Activated CD4-positive, alpha-beta T cell treated with anti-CD3 and anti-CD28 coated beads, Interleukin-2, amount 10 ng/mL, durations not matched to agents 24 days and 14 days (primary cell): ENCODE results near the gene MIER1. TPM values are rescaled to one million over a fixed set of nuclear protein-coding genes. Genes with fewer than 3 reads are reported as not detected.
A peak's percentile ranks its signal among the peaks of the same experiment; 100 is the strongest.

Experiments
- DNase-seq: peaks from one replicate; pipeline ENCODE4 v3.0.0; 2022
- H3K27ac Mint-ChIP-seq: one replicate; pipeline ENCODE4 v1.8.0; 2022; ENCODE audit warnings: mild to moderate bottlenecking, mixed read lengths
- H3K27me3 Mint-ChIP-seq: one replicate; pipeline ENCODE4 v1.8.0; 2022; ENCODE audit warnings: mixed read lengths
- H3K36me3 Mint-ChIP-seq: one replicate; pipeline ENCODE4 v1.8.0; 2022; ENCODE audit warnings: low read depth, mild to moderate bottlenecking, mixed read lengths
- H3K4me1 Mint-ChIP-seq: one replicate; pipeline ENCODE4 v1.8.0; 2021; ENCODE audit warnings: mixed read lengths
- H3K4me3 Mint-ChIP-seq: one replicate; pipeline ENCODE4 v1.8.0; 2022; ENCODE audit warnings: mild to moderate bottlenecking, moderate library complexity, mixed read lengths
- H3K9me3 Mint-ChIP-seq: one replicate; pipeline ENCODE4 v1.8.0; 2021; ENCODE audit warnings: mixed read lengths
- intact Hi-C: fragments of 100-400 bp; cut with micrococcal nuclease; formaldehyde crosslinking; loops from one replicate; pipeline ENCODE4 v1.15.1; 2023
- total RNA-seq: library from RNA; stranded (reverse); gene quantifications from 2 replicates; pipeline ENCODE4 v1.2.3, GENCODE V29; 2022

Gene MIER1
- total RNA-seq, 1 donor from 2014 or later, result 54.9 TPM

GRCh38 chr1:66929146-66929688, 4.4 kb downstream of the MIER1 start:
- H3K27me3 Mint-ChIP-seq, result no peaks in the 10 kb centered on the region
- peak overlapping the region; percentile 99 for H3K27ac Mint-ChIP-seq
- H3K36me3 Mint-ChIP-seq, result peaks cover 22% of the 10 kb centered on the region
- H3K4me1 Mint-ChIP-seq, result peaks cover 49% of the 10 kb centered on the region
- no peaks in the 10 kb centered on the region for H3K9me3 Mint-ChIP-seq
- peak overlapping the region; percentile 96 for H3K4me3 Mint-ChIP-seq
- DNase-seq, result peak; percentile 61
- intact Hi-C loops, result loop anchor here (5.0 to 10.0 kb wide), 5 partner anchors 142 to 1504 kb away; partner anchors contain the start of genes LEPR and LEPROT

GRCh38 chr1:66929691-66929998, 4.9 kb downstream of the MIER1 start:
- Mint-ChIP-seq H3K4me1 (peaks cover 49% of the 10 kb centered on the region), H3K27ac (peak overlapping the region; percentile 99), H3K27me3 (no peaks in the 10 kb centered on the region), H3K36me3 (peaks cover 22% of the 10 kb centered on the region), H3K4me3 (peak overlapping the region; percentile 96), H3K9me3 (no peaks in the 10 kb centered on the region)
- intact Hi-C loops, result loop anchor here (5.0 to 10.0 kb wide), 5 partner anchors 142 to 1505 kb away; partner anchors contain the start of genes LEPR and LEPROT
- DNase-seq, result no peak

GRCh38 chr1:66929999-66930822, 5.4 kb downstream of the MIER1 start:
- H3K27ac Mint-ChIP-seq, result peak overlapping the region; percentile 99
- H3K4me3 Mint-ChIP-seq, result peak overlapping the region; percentile 96
- intact Hi-C loops, result loop anchor here (5.0 to 10.0 kb wide), 8 partner anchors 143 to 1968 kb away; partner anchors contain the start of genes LEPR and LEPROT
- no peaks in the 10 kb centered on the region for H3K9me3 Mint-ChIP-seq
- peak; percentile 99 for DNase-seq
- H3K36me3 Mint-ChIP-seq, result peaks cover 22% of the 10 kb centered on the region
- H3K27me3 Mint-ChIP-seq, result no peaks in the 10 kb centered on the region
- H3K4me1 Mint-ChIP-seq, result peaks cover 50% of the 10 kb centered on the region

- peaks cover 24% of the 10 kb centered on the region for H3K36me3 Mint-ChIP-seq
- intact Hi-C loops, result loop anchor here (5.0 to 10.0 kb wide), 3 partner anchors 214 to 1968 kb away; no protein-coding TSS in a partner anchor
- no peaks in the 10 kb centered on the region for H3K9me3 Mint-ChIP-seq
- H3K27me3 Mint-ChIP-seq, result no peaks in the 10 kb centered on the region
- H3K4me1 Mint-ChIP-seq, result peaks cover 53% of the 10 kb centered on the region
- H3K27ac Mint-ChIP-seq, result peak overlapping the region; percentile 99
- peak overlapping the region; percentile 96 for H3K4me3 Mint-ChIP-seq
- DNase-seq, result no peak
These were observed 6.0 kb downstream of the MIER1 start for GRCh38 chr1:66930823-66931174.

- Mint-ChIP-seq H3K4me1 (peaks cover 49% of the 10 kb centered on the region), H3K4me3 (peak overlapping the region; percentile 96), H3K36me3 (peaks cover 23% of the 10 kb centered on the region), H3K27me3 (no peaks in the 10 kb centered on the region), H3K9me3 (no peaks in the 10 kb centered on the region), H3K27ac (peak overlapping the region; percentile 99)
- DNase-seq, result peak; percentile 65
- intact Hi-C loops, result loop anchor here (5.0 to 10.0 kb wide), 3 partner anchors 213 to 1969 kb away; no protein-coding TSS in a partner anchor
These were observed 6.8 kb downstream of the MIER1 start for GRCh38 chr1:66931590-66931989.

- no peaks in the 10 kb centered on the region for H3K9me3 Mint-ChIP-seq
These were observed 7.5 kb downstream of the MIER1 start for GRCh38 chr1:66932291-66932690.

GRCh38 chr1:66933887-66934700, 9.3 kb downstream of the MIER1 start:
- intact Hi-C loops, result loop anchor here (5.0 to 10.0 kb wide), 3 partner anchors 211 to 1972 kb away; no protein-coding TSS in a partner anchor
- Mint-ChIP-seq H3K27ac (peak overlapping the region; percentile 76), H3K27me3 (no peaks in the 10 kb centered on the region), H3K4me1 (peaks cover 51% of the 10 kb centered on the region), H3K9me3 (no peaks in the 10 kb centered on the region), H3K4me3 (peak overlapping the region; percentile 71), H3K36me3 (peaks cover 22% of the 10 kb centered on the region)
- DNase-seq, result peak; percentile 61

More at GRCh38 chr1:66932291-66932690, 7.5 kb downstream of the MIER1 start:
- Mint-ChIP-seq H3K36me3 (peaks cover 24% of the 10 kb centered on the region), H3K4me1 (peaks cover 52% of the 10 kb centered on the region), H3K27ac (peak overlapping the region; percentile 39), H3K27me3 (no peaks in the 10 kb centered on the region), H3K4me3 (peak overlapping the region; percentile 71)
- intact Hi-C loops, result loop anchor here (5.0 to 10.0 kb wide), 3 partner anchors 213 to 1970 kb away; no protein-coding TSS in a partner anchor
- DNase-seq, result no peak

- Mint-ChIP-seq H3K4me3 (no peak overlapping the region), H3K4me1 (peaks cover 58% of the 10 kb centered on the region), H3K27me3 (no peaks in the 10 kb centered on the region), H3K27ac (peak overlapping the region; percentile 45), H3K36me3 (peaks cover 35% of the 10 kb centered on the region), H3K9me3 (no peaks in the 10 kb centered on the region)
- DNase-seq, result no peak
- intact Hi-C loops, result loop anchor here (10.0 kb wide), 1 partner anchor 207 kb away; no protein-coding TSS in a partner anchor
These were observed 12.9 kb downstream of the MIER1 start for GRCh38 chr1:66937529-66938234.

GRCh38 chr1:66938613-66939012, 13.8 kb downstream of the MIER1 start:
- Mint-ChIP-seq H3K27ac (no peak overlapping the region), H3K27me3 (no peaks in the 10 kb centered on the region), H3K36me3 (peaks cover 38% of the 10 kb centered on the region), H3K4me3 (no peak overlapping the region), H3K9me3 (no peaks in the 10 kb centered on the region), H3K4me1 (peaks cover 57% of the 10 kb centered on the region)
- no peak for DNase-seq
- intact Hi-C loops, result loop anchor here (10.0 kb wide), 1 partner anchor 206 kb away; no protein-coding TSS in a partner anchor

GRCh38 chr1:66940981-66941380, 16.2 kb downstream of the MIER1 start:
- H3K27ac Mint-ChIP-seq, result peak overlapping the region; percentile 49
- no peaks in the 10 kb centered on the region for H3K9me3 Mint-ChIP-seq
- no peak for DNase-seq
- intact Hi-C loops, result no loop called here
- H3K4me1 Mint-ChIP-seq, result peaks cover 46% of the 10 kb centered on the region
- no peak overlapping the region for H3K4me3 Mint-ChIP-seq
- no peaks in the 10 kb centered on the region for H3K27me3 Mint-ChIP-seq
- peaks cover 34% of the 10 kb centered on the region for H3K36me3 Mint-ChIP-seq

- no peak for DNase-seq
- no peak overlapping the region for H3K4me3 Mint-ChIP-seq
- peaks cover 45% of the 10 kb centered on the region for H3K4me1 Mint-ChIP-seq
- H3K27me3 Mint-ChIP-seq, result no peaks in the 10 kb centered on the region
- intact Hi-C loops, result no loop called here
- peaks cover 47% of the 10 kb centered on the region for H3K36me3 Mint-ChIP-seq
- no peaks in the 10 kb centered on the region for H3K9me3 Mint-ChIP-seq
- H3K27ac Mint-ChIP-seq, result peak overlapping the region; percentile 46
These were observed 18.7 kb downstream of the MIER1 start for GRCh38 chr1:66943361-66943969.

- H3K36me3 Mint-ChIP-seq, result peaks cover 47% of the 10 kb centered on the region
- no peak overlapping the region for H3K27ac Mint-ChIP-seq
- intact Hi-C loops, result no loop called here
- H3K4me3 Mint-ChIP-seq, result no peak overlapping the region
- no peaks in the 10 kb centered on the region for H3K27me3 Mint-ChIP-seq
- peaks cover 39% of the 10 kb centered on the region for H3K4me1 Mint-ChIP-seq
- no peak for DNase-seq
- H3K9me3 Mint-ChIP-seq, result no peaks in the 10 kb centered on the region
These were observed 19.8 kb downstream of the MIER1 start for GRCh38 chr1:66944330-66945274.
